WTC11 (cell line): ENCODE results near the gene SOCS2. TPM values are rescaled to one million over a fixed set of nuclear protein-coding genes. Genes with fewer than 3 reads are reported as not detected.

ENCODE experiments used
- ATAC-seq: fragments of 200-7000 bp; cut with Tn5 transposase; 2 replicates; pipeline ENCODE4 v1.10.0; 2021; ENCODE audit warnings: mild to moderate bottlenecking, moderate library complexity
- CTCF ChIA-PET: fragments of 300-600 bp; sonication (Branson Sonifier 250); formaldehyde crosslinking; loops from one replicate; lab custom pipeline; 2021; ENCODE audit warnings: antibody characterized with exemption; lab: Charles Lee
- POLR2A ChIA-PET: fragments of 350-600 bp; sonication (Branson Sonifier 250); formaldehyde crosslinking; loops from one replicate; lab custom pipeline; 2021; ENCODE audit warnings: antibody characterized with exemption; lab: Charles Lee
- DNase-seq: peaks from one replicate; pipeline ENCODE4 v3.0.0; 2021; ENCODE audit warnings: low spot score
- H3K27ac Mint-ChIP-seq: 2 replicates; pipeline ENCODE4 v1.8.0; 2021; ENCODE audit warnings: mixed read lengths
- H3K27me3 Mint-ChIP-seq: 2 replicates; pipeline ENCODE4 v1.8.0; 2021; ENCODE audit warnings: low read depth, mild to moderate bottlenecking, moderate library complexity, mixed read lengths
- H3K36me3 Mint-ChIP-seq: 2 replicates; pipeline ENCODE4 v1.8.0; 2021; ENCODE audit warnings: mixed read lengths
- H3K4me1 Mint-ChIP-seq: 2 replicates; pipeline ENCODE4 v1.8.0; 2022; ENCODE audit warnings: mixed read lengths
- H3K4me3 Mint-ChIP-seq: 2 replicates; pipeline ENCODE4 v1.8.0; 2021; ENCODE audit warnings: mild to moderate bottlenecking, moderate library complexity, mixed read lengths
- H3K9me3 Mint-ChIP-seq: 2 replicates; pipeline ENCODE4 v1.8.0; 2021; ENCODE audit warnings: mixed read lengths
- EMX1 ChIP-seq: fragments of 250-450 bp; sonication (Bioruptor Pico); IDR thresholded peaks from 2 replicates; pipeline ENCODE4 v1.8.0; 2021; ENCODE audit warnings: mild to moderate bottlenecking
- GTF2I ChIP-seq: fragments of 250-450 bp; sonication (Bioruptor Pico); conservative IDR thresholded peaks from 2 replicates; pipeline ENCODE4 v1.4.0; 2021; ENCODE audit warnings: mild to moderate bottlenecking
- IRF2 ChIP-seq: sonication (generic); formaldehyde crosslinking; IDR thresholded peaks from 2 replicates; pipeline ENCODE4 v1.8.0; 2022; ENCODE audit warnings: low read depth, missing genetic modification reagents, borderline replicate concordance
- MYBL2 ChIP-seq: sonication (generic); formaldehyde crosslinking; IDR thresholded peaks from 2 replicates; pipeline ENCODE4 v1.8.1; 2023; ENCODE audit warnings: mild to moderate bottlenecking, moderate library complexity, missing genetic modification reagents
- NFE2L1 ChIP-seq: sonication (generic); formaldehyde crosslinking; IDR thresholded peaks from 2 replicates; pipeline ENCODE4 v1.8.1; 2023; ENCODE audit warnings: missing genetic modification reagents
- NR1H2 ChIP-seq: sonication (generic); formaldehyde crosslinking; IDR thresholded peaks from 2 replicates; pipeline ENCODE4 v1.9.0; 2021; ENCODE audit warnings: mild to moderate bottlenecking, moderate library complexity, missing genetic modification reagents
- NR2C2 ChIP-seq: sonication (generic); formaldehyde crosslinking; IDR thresholded peaks from 2 replicates; pipeline ENCODE4 v1.8.0; 2022; ENCODE audit warnings: mild to moderate bottlenecking, missing genetic modification reagents
- NR3C1 ChIP-seq: sonication (generic); formaldehyde crosslinking; conservative IDR thresholded peaks from 2 replicates; pipeline ENCODE4 v1.8.1; 2023; ENCODE audit warnings: low read depth, mild to moderate bottlenecking, missing genetic modification reagents
- PRDM15 ChIP-seq: sonication (generic); formaldehyde crosslinking; IDR thresholded peaks from 2 replicates; pipeline ENCODE4 v1.8.0; 2022; ENCODE audit warnings: missing genetic modification reagents
- PREB ChIP-seq: sonication (generic); formaldehyde crosslinking; IDR thresholded peaks from 2 replicates; pipeline ENCODE4 v1.8.1; 2022; ENCODE audit warnings: mild to moderate bottlenecking, missing genetic modification reagents, moderate library complexity, borderline replicate concordance
- RELA ChIP-seq: sonication (generic); formaldehyde crosslinking; IDR thresholded peaks from 2 replicates; pipeline ENCODE4 v1.8.1; 2022; ENCODE audit warnings: missing genetic modification reagents, mild to moderate bottlenecking, borderline replicate concordance
- SMAD3 ChIP-seq: sonication (generic); formaldehyde crosslinking; IDR thresholded peaks from 2 replicates; pipeline ENCODE4 v1.8.0; 2022; ENCODE audit warnings: missing genetic modification reagents, mild to moderate bottlenecking, borderline replicate concordance
- SP1 ChIP-seq: sonication (generic); formaldehyde crosslinking; conservative IDR thresholded peaks from 2 replicates; pipeline ENCODE4 v1.8.1; 2022; ENCODE audit warnings: missing genetic modification reagents
- TEAD4 ChIP-seq: sonication (generic); formaldehyde crosslinking; IDR thresholded peaks from 2 replicates; pipeline ENCODE4 v1.8.0; 2022; ENCODE audit warnings: mild to moderate bottlenecking, missing genetic modification reagents
- TP53 ChIP-seq: sonication (generic); formaldehyde crosslinking; IDR thresholded peaks from 2 replicates; pipeline ENCODE4 v1.8.1; 2023; ENCODE audit warnings: mild to moderate bottlenecking, missing genetic modification reagents
- ZNF232 ChIP-seq: sonication (generic); formaldehyde crosslinking; IDR thresholded peaks from 2 replicates; pipeline ENCODE4 v1.8.0; 2022; ENCODE audit warnings: mild to moderate bottlenecking, missing genetic modification reagents
- ZNF416 ChIP-seq: fragments of 250-450 bp; sonication (Bioruptor Pico); IDR thresholded peaks from 2 replicates; pipeline ENCODE4 v1.9.0; 2021; ENCODE audit warnings: mild to moderate bottlenecking, inconsistent platforms
- total RNA-seq: library from RNA; stranded (reverse); gene quantifications from 3 replicates; pipeline ENCODE4 v1.2.3, GENCODE V29; 2021
- TF ChIP-seq, protein P1 (sequence below): sonication (generic); formaldehyde crosslinking; IDR thresholded peaks from 2 replicates; pipeline ENCODE4 v1.8.0; 2023; ENCODE audit warnings: missing genetic modification reagents
- TF ChIP-seq, protein P2 (sequence below): sonication (generic); formaldehyde crosslinking; IDR thresholded peaks from 2 replicates; pipeline ENCODE4 v1.8.0; 2023; ENCODE audit warnings: missing genetic modification reagents, mild to moderate bottlenecking, borderline replicate concordance
- TF ChIP-seq, protein P3 (sequence below): sonication (generic); formaldehyde crosslinking; IDR thresholded peaks from 2 replicates; pipeline ENCODE4 v1.8.1; 2022; ENCODE audit warnings: mild to moderate bottlenecking, moderate library complexity, missing genetic modification reagents
- TF ChIP-seq, protein P4 (sequence below): sonication (generic); formaldehyde crosslinking; IDR thresholded peaks from 2 replicates; pipeline ENCODE4 v1.8.1; 2023; ENCODE audit warnings: mild to moderate bottlenecking, missing genetic modification reagents, moderate library complexity
- TF ChIP-seq, protein P5 (sequence below): fragments of 250-450 bp; sonication (Bioruptor Pico); IDR thresholded peaks from 2 replicates; pipeline ENCODE4 v2.1.2; 2022; ENCODE audit warnings: mild to moderate bottlenecking, moderate library complexity

Gene SOCS2
- total RNA-seq, 1 experiment from 2014 or later: 44.4 TPM

DNA sequence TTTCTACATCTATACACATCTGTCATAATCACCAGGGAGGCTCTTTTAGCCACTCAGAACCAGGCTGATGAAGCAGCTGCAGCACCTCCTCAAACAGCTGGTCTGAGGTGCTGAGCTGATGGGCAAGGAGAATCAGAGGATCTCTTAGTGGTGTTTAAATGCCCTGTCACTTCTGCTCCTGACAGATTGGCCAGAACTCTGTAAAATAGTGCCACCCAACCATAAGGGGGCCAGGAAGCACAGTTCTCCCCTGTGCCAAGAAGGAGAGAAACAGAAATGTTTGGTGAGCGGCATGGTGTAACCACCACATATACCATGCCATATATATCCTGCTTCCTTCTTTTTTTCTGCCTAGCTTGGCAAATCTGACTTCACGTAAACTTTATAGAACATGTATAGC is 12.8 kb downstream of the SOCS2 start:
- Mint-ChIP-seq H3K27ac (peak overlapping the region; percentile 83), H3K4me3 (peak overlapping the region; percentile 22), H3K4me1 (peaks cover 52% of the 10 kb centered on the region), H3K36me3 (peaks cover 7% of the 10 kb centered on the region), H3K9me3 (no peaks in the 10 kb centered on the region), H3K27me3 (no peaks in the 10 kb centered on the region)
- DNase-seq (no peak), ATAC-seq (peak; percentile 7; the same call in 1 of the 2 replicates)
- ChIA-PET CTCF (interaction anchor here (0.6 to 1.4 kb wide), 2 partner anchors 517 to 1040 kb away, joined by 3 to 4 read pairs; no protein-coding TSS in a partner anchor), POLR2A (interaction anchor here (1.2 kb wide), 1 partner anchor 92 kb away, joined by 4 read pairs; the partner anchor contains the start of gene CRADD)
- TF ChIP-seq, protein P1, sequence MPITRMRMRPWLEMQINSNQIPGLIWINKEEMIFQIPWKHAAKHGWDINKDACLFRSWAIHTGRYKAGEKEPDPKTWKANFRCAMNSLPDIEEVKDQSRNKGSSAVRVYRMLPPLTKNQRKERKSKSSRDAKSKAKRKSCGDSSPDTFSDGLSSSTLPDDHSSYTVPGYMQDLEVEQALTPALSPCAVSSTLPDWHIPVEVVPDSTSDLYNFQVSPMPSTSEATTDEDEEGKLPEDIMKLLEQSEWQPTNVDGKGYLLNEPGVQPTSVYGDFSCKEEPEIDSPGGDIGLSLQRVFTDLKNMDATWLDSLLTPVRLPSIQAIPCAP: no peak
- TF ChIP-seq MYBL2 (CRISPR knock-in tag) (no peak), PRDM15 (CRISPR knock-in tag) (no peak), RELA (no peak), NFE2L1 (CRISPR knock-in tag) (no peak), PREB (CRISPR knock-in tag) (no peak), SMAD3 (no peak), SP1 (CRISPR knock-in tag) (no peak), NR3C1 (no peak), TEAD4 (CRISPR knock-in tag) (no peak), IRF2 (no peak), ZNF232 (CRISPR knock-in tag) (no peak), NR1H2 (CRISPR knock-in tag) (no peak), NR2C2 (no peak)
- TF ChIP-seq, protein P2, sequence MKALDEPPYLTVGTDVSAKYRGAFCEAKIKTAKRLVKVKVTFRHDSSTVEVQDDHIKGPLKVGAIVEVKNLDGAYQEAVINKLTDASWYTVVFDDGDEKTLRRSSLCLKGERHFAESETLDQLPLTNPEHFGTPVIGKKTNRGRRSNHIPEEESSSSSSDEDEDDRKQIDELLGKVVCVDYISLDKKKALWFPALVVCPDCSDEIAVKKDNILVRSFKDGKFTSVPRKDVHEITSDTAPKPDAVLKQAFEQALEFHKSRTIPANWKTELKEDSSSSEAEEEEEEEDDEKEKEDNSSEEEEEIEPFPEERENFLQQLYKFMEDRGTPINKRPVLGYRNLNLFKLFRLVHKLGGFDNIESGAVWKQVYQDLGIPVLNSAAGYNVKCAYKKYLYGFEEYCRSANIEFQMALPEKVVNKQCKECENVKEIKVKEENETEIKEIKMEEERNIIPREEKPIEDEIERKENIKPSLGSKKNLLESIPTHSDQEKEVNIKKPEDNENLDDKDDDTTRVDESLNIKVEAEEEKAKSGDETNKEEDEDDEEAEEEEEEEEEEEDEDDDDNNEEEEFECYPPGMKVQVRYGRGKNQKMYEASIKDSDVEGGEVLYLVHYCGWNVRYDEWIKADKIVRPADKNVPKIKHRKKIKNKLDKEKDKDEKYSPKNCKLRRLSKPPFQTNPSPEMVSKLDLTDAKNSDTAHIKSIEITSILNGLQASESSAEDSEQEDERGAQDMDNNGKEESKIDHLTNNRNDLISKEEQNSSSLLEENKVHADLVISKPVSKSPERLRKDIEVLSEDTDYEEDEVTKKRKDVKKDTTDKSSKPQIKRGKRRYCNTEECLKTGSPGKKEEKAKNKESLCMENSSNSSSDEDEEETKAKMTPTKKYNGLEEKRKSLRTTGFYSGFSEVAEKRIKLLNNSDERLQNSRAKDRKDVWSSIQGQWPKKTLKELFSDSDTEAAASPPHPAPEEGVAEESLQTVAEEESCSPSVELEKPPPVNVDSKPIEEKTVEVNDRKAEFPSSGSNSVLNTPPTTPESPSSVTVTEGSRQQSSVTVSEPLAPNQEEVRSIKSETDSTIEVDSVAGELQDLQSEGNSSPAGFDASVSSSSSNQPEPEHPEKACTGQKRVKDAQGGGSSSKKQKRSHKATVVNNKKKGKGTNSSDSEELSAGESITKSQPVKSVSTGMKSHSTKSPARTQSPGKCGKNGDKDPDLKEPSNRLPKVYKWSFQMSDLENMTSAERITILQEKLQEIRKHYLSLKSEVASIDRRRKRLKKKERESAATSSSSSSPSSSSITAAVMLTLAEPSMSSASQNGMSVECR (CRISPR knock-in tag): no peak

DNA sequence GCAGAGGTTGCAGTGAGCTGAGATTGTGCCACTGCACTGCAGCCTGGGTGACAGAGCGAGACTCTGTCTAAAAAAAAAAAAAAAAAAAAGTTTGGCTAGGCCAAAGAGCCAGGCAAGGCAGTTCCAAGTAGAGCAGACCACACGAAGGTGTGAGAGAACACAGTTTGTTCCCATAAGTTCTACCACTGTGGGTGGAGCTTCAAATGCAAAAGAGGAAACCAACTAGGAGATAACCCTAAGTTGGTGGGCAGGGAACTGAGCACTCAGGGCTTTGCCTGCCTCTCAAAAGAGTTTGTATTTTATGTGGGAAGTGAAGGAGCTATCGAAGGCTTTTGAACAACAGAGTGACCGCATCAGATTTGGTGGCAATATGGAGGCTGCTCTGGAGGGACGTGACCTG is 15.1 kb downstream of the SOCS2 start:
- Mint-ChIP-seq H3K27me3 (peaks cover 11% of the 10 kb centered on the region), H3K4me3 (no peak overlapping the region), H3K4me1 (peaks cover 58% of the 10 kb centered on the region), H3K9me3 (no peaks in the 10 kb centered on the region), H3K36me3 (no peaks in the 10 kb centered on the region), H3K27ac (no peak overlapping the region; the same call in 1 of the 2 replicates)
- ChIA-PET CTCF (interaction anchor here (1.2 kb wide), 1 partner anchor 98 kb away, joined by 3 read pairs; no protein-coding TSS in a partner anchor), POLR2A (interaction anchor here (0.6 kb wide), 1 partner anchor 154 kb away, joined by 3 read pairs; no protein-coding TSS in a partner anchor)
- no peak for ATAC-seq
- no peak for DNase-seq
- TF ChIP-seq, protein P3, sequence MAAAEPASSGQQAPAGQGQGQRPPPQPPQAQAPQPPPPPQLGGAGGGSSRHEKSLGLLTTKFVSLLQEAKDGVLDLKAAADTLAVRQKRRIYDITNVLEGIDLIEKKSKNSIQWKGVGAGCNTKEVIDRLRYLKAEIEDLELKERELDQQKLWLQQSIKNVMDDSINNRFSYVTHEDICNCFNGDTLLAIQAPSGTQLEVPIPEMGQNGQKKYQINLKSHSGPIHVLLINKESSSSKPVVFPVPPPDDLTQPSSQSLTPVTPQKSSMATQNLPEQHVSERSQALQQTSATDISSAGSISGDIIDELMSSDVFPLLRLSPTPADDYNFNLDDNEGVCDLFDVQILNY: no peak
- TF ChIP-seq, protein P4, sequence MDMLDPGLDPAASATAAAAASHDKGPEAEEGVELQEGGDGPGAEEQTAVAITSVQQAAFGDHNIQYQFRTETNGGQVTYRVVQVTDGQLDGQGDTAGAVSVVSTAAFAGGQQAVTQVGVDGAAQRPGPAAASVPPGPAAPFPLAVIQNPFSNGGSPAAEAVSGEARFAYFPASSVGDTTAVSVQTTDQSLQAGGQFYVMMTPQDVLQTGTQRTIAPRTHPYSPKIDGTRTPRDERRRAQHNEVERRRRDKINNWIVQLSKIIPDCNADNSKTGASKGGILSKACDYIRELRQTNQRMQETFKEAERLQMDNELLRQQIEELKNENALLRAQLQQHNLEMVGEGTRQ: no peak
- TF ChIP-seq TP53 (CRISPR knock-in tag) (no peak), GTF2I (CRISPR knock-in tag) (no peak), NR1H2 (CRISPR knock-in tag) (no peak), ZNF416 (CRISPR knock-in tag) (no peak), EMX1 (CRISPR knock-in tag) (no peak), SP1 (CRISPR knock-in tag) (no peak)
- TF ChIP-seq, protein P5, sequence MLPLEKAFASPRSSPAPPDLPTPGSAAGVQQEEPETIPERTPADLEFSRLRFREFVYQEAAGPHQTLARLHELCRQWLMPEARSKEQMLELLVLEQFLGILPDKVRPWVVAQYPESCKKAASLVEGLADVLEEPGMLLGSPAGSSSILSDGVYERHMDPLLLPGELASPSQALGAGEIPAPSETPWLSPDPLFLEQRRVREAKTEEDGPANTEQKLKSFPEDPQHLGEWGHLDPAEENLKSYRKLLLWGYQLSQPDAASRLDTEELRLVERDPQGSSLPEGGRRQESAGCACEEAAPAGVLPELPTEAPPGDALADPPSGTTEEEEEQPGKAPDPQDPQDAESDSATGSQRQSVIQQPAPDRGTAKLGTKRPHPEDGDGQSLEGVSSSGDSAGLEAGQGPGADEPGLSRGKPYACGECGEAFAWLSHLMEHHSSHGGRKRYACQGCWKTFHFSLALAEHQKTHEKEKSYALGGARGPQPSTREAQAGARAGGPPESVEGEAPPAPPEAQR (CRISPR knock-in tag): no peak
